Subcutaneous adipose tissue (tissue), 4 donors: ENCODE measurements around the gene FOXD1. TPM values are rescaled to one million over a fixed set of nuclear protein-coding genes. Genes with fewer than 3 reads are reported as not detected.

Source experiments
- total RNA-seq, 4 donors: library from RNA; depleted of rRNA; stranded (reverse); fragments of >200 nt; gene quantifications; one replicate each; pipeline ENCODE4 v1.1.0, GENCODE V29; 2016
- TF ChIP-seq, protein P1 (sequence below): fragments of 450-650 bp; IDR thresholded peaks from one replicate; pipeline ENCODE4 v1.5.1; 2016; ENCODE audit warnings: low read depth, mild to moderate bottlenecking, control low read depth, antibody characterized with exemption, moderate library complexity

The FOXD1 gene
- total RNA-seq, 4 donors from 2014 or later = 0.22 TPM; not detected in 3

DNA sequence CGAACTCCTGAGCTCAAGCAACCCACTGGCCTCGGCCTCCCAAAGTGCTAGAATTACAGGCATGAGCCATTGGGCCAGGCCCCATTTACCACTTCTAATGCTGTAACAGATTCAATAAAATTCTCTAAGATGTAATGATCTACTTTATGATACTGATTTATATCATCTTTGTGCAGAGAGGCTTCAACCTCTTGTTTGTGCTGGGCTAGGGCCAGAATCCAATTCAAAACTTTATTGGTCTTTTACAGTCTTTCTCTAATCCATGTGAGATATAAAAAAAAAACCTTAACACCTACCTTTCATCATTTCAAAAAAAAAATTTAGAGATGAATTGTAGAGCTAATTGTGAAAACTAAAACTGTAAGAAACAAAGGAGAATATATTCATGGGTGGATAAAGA is 41.5 kb upstream of the FOXD1 start:
- TF ChIP-seq, protein P1, sequence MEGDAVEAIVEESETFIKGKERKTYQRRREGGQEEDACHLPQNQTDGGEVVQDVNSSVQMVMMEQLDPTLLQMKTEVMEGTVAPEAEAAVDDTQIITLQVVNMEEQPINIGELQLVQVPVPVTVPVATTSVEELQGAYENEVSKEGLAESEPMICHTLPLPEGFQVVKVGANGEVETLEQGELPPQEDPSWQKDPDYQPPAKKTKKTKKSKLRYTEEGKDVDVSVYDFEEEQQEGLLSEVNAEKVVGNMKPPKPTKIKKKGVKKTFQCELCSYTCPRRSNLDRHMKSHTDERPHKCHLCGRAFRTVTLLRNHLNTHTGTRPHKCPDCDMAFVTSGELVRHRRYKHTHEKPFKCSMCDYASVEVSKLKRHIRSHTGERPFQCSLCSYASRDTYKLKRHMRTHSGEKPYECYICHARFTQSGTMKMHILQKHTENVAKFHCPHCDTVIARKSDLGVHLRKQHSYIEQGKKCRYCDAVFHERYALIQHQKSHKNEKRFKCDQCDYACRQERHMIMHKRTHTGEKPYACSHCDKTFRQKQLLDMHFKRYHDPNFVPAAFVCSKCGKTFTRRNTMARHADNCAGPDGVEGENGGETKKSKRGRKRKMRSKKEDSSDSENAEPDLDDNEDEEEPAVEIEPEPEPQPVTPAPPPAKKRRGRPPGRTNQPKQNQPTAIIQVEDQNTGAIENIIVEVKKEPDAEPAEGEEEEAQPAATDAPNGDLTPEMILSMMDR = no peak

DNA sequence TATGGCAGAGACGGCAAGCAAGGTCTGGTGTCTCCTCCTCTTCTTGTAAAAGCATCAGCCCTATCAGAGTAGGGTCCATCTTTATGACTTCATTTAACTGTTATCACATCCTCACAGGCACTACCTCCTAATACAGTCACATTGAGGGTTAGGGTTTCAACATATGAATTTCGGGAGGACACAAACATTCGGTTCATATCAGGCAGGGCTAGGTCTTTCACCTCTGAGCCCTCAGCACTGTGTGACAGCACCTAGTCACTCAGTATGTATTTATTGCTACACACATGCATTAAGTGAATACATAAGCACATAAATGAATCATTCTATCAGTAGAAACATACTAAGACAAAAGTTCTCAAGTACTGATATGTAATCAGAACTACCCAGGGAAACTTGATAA is 40.2 kb upstream of the FOXD1 start:
- TF ChIP-seq, protein P1 = no peak

DNA sequence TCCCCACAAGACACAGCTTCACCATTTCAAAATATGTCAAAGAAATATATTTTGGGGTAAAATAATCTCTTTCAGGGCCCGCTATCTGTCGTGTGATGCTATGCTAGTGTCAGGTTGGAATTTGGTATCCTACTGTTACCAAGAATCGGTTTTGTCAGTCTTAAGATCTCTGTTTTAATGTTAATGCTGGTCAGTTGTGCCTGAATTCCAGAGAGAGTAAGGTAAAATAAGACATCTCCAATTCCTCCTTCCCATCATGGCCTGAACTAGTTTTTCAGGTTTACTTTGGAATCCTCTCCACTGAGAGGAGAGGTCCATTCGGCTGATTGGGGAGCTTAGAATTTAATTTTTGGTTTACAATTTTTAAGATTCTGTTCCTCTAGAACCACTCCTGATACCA is 39.2 kb upstream of the FOXD1 start:
- TF ChIP-seq, protein P1 = no peak

DNA sequence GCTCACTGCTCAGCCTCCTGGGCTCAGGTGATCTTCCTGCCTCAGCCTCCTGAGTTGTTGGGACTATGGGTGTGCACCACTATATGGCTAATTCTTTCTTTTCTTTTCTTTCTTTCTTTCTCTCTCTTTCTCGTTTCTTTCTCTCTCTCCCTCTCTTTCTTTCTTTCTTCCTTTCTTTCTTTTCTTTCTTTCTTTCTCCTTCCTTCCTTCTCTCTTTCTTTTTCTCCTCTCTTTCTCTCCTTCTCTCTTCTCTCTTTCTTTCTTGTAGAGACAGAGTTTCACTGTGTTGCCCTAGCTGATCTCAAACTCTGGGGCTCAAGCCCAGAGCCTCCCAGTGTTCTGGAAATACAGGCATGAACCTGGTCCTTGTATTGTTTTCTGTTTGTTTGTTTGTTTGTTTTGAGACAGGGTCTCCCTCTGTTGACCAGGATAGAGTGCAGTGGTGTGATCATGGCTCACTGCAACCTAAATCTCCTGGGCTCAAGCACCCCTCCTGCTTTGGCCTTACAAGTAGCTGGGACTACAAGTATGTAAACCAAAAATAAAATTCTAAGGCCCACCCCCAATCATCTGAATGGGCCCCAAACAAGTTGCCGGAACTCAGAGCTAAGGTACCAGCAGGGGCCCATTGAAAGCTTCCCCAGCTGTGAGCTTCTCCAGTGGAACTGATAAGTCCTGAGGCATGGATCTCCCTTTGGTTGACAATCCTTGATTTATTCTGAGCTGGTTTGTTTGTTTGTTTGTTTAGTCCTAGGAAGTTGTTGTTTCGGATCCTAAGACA is 37.7 kb upstream of the FOXD1 start:
- TF ChIP-seq, protein P1 = no peak

DNA sequence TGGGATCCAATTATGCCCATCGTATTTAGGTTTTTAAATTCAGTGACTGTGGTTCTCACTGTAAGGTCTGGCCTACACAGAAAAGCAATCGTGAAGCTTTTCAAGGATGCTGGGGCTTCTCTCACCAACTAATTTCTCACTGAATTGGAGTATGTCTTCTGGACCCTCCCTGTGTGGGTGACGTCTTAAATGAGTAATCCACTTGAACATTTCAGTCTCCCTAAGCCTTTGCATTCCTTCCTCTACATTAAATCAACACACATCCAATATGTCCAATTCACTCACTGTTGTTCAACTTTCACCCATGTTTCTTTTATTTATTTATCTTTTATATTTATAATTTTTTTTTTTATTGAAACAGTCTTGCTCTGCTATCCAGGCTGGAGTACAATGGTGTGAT is 37.1 kb upstream of the FOXD1 start:
- TF ChIP-seq, protein P1 = no peak

DNA sequence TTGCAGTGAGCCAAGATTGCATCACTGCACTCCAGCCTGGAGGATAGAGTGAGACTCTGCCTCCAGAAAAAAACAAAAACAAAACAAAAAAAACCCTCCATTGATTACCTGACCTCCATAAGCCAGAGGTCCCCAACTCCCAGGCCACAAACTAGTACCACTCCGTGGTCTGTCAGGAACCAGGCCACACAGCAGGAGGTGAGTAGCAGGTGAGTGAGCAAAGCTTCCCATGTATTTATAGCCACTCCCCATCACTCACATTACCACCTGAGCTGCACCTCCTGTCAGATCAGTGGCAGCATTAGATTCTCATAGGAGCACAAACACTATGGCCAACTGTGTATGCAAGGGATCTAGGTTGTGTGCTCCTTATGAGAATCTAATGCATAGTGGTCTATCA is 35.9 kb upstream of the FOXD1 start:
- TF ChIP-seq, protein P1 = no peak

DNA sequence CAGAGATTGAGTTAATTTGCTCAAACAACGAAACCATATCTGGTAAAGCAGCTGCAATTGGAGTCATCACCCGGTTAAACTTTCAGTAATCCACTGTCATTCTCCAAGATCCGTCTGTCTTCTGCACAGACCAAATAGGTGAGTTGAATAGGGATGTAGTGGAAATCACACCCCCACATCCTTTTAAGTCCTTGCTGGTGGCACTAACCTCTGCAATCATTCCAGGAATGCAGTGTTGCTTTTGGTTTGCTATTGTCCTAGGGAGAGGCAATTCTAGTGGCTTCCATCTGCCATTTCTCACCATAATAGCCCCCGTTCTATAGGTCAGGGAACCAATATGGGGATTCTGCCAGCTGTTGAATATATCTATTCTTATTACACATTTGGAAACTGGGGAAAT is 35.1 kb upstream of the FOXD1 start:
- TF ChIP-seq, protein P1 = no peak
